ENCODE measurements around the gene NDUFB2.

DNA sequence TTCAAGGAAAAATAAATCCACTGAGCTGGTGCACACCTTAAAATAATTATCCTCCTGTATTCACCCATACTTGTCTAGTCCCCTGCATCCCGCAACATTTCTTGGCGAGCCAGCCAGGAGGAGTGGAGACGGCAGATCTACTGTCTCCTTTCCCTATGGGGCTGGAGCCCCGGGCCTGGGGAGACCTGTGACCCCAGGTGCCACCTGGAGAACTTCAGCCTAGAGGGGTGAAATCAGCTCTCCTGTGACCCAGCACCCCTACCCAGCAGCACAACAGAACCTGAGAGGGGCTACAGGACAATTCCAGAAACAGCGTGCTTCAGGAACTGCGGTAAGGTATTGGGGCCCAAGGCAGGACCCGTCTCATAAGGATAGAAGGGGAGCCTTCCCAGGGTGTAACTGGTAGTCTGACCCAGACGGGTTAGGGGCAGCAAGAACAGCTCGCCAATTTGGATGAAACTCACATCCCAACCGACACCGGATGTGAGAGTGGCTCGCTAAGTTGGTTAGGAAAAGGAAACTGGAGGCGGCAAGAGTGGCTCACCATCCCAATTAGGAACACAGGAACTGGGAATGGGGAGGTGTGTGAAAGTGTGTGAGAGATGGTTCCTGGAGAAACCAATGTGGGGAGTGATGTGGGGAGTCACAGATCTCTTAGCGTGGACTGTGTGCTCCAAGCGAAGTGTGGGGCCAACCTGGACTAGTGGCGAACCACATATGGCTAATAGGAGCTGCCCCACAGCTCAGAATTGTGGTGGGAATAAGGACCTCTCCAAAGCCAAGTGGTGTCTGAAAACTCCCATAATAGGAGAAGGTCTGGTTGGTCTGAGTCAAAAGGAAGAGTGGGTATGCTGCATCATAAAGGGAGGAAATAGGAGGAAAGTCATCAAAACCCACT, 40.7 kb upstream of the NDUFB2 start:
- no peak for TF ChIP-seq CTCF (IDR thresholded peaks at IDR 0.05 in 8 of 11, conservative IDR thresholded peaks at IDR 0.05 in 3 of 11)
- no peak for TF ChIP-seq POLR2AphosphoS5 (IDR thresholded peaks at IDR 0.05)
- TF ChIP-seq POLR2A (IDR thresholded peaks at IDR 0.05): no peak

Data from spleen (tissue), 7 donors.